Suppressor macrophage treated with lipopolysaccharide for 4 hours (primary cell): ENCODE results near the gene PTPRG.

Source experiments
- DNase-seq: peaks from one replicate; pipeline ENCODE4 v3.0.0-alpha.2; 2020

Gene PTPRG

DNA sequence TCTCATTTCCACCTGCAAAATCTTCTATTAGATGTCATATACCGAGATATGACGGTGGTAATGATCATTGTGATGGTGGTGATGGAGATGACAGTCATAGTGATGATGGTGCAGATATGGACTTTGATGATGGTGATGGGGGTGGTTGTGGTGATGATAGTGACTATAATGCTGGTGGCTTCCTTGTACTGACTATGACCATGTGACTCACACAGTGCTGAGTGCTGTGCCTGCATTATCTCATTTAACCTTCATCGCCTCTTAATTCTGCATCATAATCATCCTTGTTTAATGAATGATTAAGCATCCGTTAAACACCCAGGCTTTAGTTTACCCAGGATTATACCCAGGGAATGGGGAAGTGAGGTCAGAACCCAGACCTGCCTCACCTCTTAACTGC lies 480.3 kb downstream of the PTPRG start:
- DNase-seq, result no peak

DNA sequence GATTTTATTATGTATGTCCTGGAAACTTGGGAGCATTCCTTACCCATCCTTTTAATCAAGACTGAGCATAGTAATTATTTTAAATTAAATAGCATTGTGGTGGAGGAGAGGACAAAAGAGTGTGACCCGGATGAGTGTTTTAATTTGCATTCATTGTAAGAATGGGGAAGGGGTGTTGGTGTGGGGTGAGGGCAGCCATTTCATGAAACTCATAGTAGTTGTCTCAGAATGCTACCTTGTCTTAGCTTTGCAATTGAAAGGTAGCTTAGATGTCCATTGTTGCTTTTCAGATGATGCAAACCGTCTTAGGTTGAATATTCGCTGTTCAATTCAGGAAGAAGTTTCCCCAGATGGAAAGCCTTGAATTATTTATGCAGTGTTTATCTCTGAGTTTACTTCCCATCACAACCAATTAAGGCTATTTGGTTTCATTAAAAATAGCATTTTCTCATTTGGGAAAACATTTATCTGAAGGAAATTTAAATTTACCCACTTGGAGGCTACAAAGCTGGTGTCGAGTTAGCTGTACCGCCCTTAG lies 483.6 kb downstream of the PTPRG start:
- DNase-seq, result no peak

GRCh38 chr3:62046326-62046725 lies 485.0 kb downstream of the PTPRG start:
- DNase-seq, result no peak

GRCh38 chr3:62048577-62048976 lies 487.2 kb downstream of the PTPRG start:
- no peak for DNase-seq

DNA sequence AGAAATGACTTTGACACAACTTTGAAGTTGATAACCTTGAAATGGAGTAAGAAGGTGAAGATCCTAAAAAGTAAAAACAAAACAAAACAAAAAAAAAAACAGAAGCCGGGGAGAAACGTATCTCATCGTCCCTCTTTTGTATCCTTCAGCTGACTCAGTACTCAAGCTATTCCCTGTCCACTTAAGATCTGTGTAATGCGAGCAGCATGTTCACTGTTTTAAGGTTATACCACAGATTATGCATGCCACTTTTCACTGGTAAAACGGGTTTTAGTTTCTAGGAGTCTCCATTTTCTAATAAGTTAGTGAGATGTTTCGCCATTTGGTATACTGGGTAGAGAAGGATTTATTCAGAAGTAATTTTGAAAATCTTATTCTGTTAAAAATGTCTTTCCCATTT lies 487.7 kb downstream of the PTPRG start:
- DNase-seq, result no peak

- DNase-seq, result no peak
Measured at GRCh38 chr3:62051506-62051905, 490.1 kb downstream of the PTPRG start.

DNA sequence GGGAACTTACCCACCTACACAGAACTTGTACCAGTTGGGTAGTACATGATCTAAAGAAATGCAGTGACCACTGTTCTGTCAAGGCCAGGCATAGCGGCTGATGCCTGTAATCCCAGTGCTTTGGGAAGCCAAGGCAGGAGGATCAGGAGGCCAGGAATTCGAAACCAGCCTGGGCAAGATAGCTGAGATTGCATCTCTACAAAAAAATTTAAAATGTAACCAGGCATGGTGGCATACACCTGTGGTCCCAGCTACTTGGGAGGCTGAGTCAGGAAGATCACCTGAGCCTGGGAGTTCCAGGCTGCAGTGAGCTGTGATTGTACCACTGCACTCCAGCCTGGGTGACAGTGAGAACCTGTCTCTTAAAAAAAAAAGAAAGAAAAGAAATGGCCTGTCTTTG lies 491.0 kb downstream of the PTPRG start:
- no peak for DNase-seq

GRCh38 chr3:62056658-62057057 lies 495.3 kb downstream of the PTPRG start:
- DNase-seq, result no peak

DNA sequence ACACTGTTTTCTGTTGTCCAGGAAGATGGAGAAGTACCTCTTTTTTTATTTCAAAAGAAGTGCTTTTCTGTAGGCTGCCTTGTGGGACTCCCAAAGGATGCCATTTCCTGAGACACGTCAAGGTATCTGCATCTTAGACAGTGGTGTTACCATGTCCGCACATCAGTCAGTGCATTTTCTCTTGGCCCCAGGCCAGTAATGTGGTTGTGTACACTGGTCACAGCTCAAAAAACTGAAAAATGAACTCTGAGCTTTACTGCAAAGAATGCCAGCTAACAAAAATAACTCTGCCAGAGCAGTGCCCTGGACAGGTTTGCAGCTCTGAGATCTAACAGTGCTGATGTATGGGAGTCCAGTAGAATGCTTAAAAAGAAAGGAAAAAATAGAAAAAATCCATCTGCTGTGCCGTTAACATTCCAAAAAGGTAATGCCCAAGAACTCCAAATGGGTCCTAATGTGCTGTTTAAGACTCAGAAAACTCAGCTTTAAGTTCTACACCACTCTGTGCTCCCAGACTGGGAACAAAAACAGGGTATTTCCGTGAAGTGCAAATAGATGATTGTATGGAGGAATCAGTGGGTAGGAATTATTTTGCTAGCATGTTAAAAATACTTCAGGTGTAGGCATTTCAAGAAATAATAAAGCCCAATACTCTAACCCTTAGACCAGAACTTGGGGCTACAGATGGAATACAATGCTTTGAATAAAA lies 496.1 kb downstream of the PTPRG start:
- DNase-seq, result no peak

DNA sequence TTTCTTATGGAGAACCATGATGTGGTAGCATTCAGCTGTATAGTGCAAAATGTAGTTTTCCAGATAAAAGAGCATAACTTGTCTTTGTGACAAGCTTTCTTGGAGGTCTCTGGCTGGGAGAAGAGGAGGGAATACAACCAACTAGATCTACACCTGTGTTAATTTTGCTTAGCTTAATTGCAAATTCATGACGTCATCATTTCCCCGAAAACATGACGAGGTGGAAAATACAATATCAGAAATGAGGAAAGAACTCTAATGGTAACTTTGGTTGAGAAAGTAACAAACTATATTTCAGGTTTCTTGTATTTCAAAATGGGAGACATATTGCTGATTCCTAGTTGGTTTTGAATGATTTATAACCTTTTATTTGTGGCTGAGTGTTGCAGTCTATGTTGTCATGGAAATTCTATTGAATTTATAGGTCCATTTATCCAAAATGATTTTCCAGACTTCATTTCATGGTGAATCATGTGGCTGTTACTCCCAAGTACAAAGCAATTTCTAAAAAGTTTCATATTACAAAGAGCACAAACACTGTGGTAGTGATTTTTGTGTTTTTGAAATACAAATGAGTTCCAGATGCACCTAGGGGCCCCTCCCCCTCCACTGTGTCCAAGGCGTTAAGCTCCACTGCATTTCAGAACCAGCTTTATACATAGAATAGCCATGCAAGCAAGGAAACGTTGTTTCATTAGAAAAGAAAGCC lies 504.8 kb downstream of the PTPRG start:
- DNase-seq, result no peak

- no peak for DNase-seq
Measured at GRCh38 chr3:62068337-62068736, 507.0 kb downstream of the PTPRG start.

GRCh38 chr3:62070891-62071290 lies 509.5 kb downstream of the PTPRG start:
- no peak for DNase-seq

DNA sequence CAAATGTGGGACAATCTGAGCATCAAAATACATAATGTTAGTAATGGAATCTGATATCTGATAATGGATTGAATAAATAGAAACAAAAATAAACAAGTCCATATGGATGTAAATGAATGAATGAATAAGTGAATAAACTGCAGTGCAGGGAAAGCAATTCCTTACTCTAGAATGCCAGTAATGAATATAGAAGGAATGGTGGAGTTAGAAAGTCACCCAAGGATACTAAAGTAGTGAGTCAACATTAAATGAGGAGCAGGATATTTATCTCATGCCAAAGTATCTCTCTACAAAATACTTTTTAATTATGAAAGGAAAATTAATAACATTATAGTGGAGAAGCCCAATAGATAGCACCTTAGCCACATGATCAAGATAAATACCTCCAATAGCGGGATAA lies 511.7 kb downstream of the PTPRG start:
- no peak for DNase-seq

DNA sequence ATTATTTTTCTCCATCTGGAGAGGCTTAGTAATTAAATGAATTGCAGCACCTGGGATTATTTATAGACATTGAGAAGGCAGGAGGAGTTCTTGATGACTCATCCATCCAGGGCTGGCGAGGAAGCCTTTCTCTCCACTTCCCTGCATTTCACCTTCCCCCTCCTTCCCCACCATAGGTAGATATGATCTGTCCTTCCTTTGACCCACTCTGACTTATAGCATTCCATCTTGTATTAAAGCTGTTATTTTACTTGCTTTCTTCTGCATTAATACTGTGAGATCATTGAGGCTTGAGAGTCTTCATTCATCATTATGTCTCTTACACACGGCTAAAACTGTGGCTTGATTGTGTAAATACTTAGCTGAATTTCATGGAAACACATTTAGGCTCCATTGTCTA lies 523.2 kb downstream of the PTPRG start:
- DNase-seq, result no peak

- DNase-seq, result no peak
Measured at GRCh38 chr3:62088472-62089104, 527.2 kb downstream of the PTPRG start.

- DNase-seq, result no peak
Measured at GRCh38 chr3:62090066-62090465, 528.7 kb downstream of the PTPRG start.

DNA sequence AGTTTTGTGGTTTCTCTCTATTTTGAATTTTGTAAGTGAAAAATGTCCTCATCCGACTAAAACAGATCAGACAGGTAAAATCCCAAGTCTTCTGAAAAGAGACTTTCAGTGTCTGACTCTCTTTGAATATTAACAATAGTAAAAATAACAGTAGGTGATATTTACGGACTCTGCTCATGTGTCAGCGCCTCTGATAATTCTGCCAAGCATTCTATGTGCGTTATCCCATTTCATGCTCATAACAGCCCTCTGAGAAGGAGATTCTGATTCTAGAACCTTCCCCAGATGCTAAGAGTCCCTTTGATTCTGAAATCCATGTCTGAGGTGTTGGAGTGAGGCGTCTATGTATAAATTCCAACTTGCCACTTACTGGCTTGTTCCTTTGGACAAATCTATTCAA lies 529.1 kb downstream of the PTPRG start:
- DNase-seq, result no peak

DNA sequence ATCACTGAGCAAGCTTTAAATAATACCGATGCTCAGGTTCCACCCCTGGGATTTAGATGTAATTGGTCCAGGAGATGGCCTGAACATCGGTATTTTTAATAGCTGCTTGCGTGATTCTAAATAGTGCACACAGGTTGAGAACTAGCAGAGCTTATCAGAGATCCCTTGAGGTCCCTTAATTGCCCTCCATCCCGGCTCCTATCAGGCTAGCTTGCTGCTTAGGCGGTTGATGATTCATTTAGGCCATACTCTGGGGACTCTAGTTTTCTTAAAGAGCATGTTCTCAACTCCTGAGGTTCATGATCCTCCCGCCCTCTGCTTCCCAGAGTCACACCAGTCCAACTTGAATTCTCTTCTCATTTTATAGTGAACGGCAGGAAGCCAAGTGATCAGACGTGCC lies 531.7 kb downstream of the PTPRG start:
- no peak for DNase-seq

DNA sequence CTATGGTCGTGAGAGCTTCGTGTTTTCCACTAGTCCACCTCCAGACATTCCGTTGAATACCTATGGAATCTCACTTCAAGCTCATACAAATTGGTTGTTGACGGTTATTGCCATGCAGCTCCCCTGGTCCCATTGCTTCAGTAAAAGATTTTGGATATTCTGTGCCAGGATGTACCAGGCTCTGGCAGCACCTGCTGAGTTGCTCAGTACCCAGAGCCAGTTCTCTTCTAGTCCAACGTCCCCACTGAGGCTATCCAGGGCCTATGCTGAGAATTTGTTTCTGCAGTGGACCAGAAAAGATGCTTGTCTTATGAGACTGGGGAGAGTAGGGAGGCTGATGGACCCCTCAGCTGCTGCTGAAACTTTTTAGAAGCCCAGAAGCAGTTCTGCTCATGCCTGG lies 533.1 kb downstream of the PTPRG start:
- no peak for DNase-seq

- DNase-seq, result no peak
Measured at GRCh38 chr3:62095080-62095479, 533.7 kb downstream of the PTPRG start.

GRCh38 chr3:62095756-62096155 lies 534.4 kb downstream of the PTPRG start:
- DNase-seq, result no peak

DNA sequence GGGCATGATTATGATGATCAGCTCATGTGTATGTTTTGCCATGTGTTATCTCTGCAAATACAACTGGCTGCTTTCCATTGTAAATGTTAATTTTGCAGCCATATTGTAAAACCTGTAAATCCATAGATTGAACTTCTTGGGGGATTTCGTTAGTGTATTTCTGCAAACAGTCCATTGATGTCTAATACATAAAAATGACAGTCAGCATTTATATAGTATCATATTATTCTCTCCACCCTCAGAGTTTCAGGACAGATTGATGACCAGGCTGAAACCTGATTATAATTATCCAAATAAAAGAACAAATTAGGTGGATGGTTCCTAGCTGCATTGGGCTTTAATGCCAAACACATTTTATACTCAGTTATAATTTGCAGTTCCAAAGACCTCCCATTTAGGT lies 535.1 kb downstream of the PTPRG start:
- DNase-seq, result no peak

GRCh38 chr3:62097121-62097520 lies 535.8 kb downstream of the PTPRG start:
- no peak for DNase-seq
